H1 (cell line): ENCODE measurements around the gene CIRBP. TPM values are rescaled to one million over a fixed set of nuclear protein-coding genes. Genes with fewer than 3 reads are reported as not detected.
A peak's percentile ranks its signal among the peaks of the same experiment; 100 is the strongest.

ENCODE experiments used
- CTCF ChIA-PET: fragments of 300-600 bp; sonication (Branson Sonifier 250); formaldehyde crosslinking; loops from one replicate; lab custom pipeline; 2021; ENCODE audit not compliant: partially characterized antibody; lab: Charles Lee
- POLR2A ChIA-PET: fragments of 300-600 bp; sonication (Branson Sonifier 250); formaldehyde crosslinking; loops from one replicate; lab custom pipeline; 2021; ENCODE audit warnings: inconsistent platforms; ENCODE audit not compliant: partially characterized antibody; lab: Charles Lee
- DNase-seq, 2 experiments: peaks; one replicate each; pipeline versions ENCODE4 v3.0.0 to v3.0.0-alpha.2; 2010 to 2022; ENCODE audit warnings: low spot score in 2 of 2, low read depth in 1 of 2, mixed read lengths in 1 of 2
- FAIRE-seq: peaks from 2 replicates; lab custom pipeline; 2011; peaks lifted over from hg19 to GRCh38; lab: Jason Lieb, UNC
- H2AFZ ChIP-seq: 2 replicates; pipeline ENCODE4 v1.8.1; 2012; ENCODE audit warnings: low read length, inconsistent platforms
- H2AK5ac ChIP-seq: 2 replicates; pipeline ENCODE4 v1.6.1; 2013; ENCODE audit warnings: low read depth, low read length
- H2BK120ac ChIP-seq: replicated peaks from 2 replicates; pipeline ENCODE3; 2013; ENCODE audit warnings: low read depth, low read length, inconsistent platforms
- H2BK12ac ChIP-seq: 2 replicates; pipeline ENCODE4 v1.6.1; 2013; ENCODE audit warnings: low read depth, low read length
- H2BK15ac ChIP-seq: 2 replicates; pipeline ENCODE4 v1.6.1; 2013; ENCODE audit warnings: low read length
- H2BK20ac ChIP-seq: 2 replicates; pipeline ENCODE4 v1.6.1; 2013; ENCODE audit warnings: low read length
- H2BK5ac ChIP-seq: 2 replicates; pipeline ENCODE4 v1.6.1; 2013; ENCODE audit warnings: low read depth, low read length
- H3K14ac ChIP-seq: 2 replicates; pipeline ENCODE4 v1.6.1; 2013; ENCODE audit warnings: inconsistent platforms; ENCODE audit not compliant: insufficient read length
- H3K18ac ChIP-seq: 2 replicates; pipeline ENCODE4 v1.6.1; 2013; ENCODE audit warnings: low read length; ENCODE audit errors: extremely low read depth
- H3K23ac ChIP-seq: 2 replicates; pipeline ENCODE4 v1.6.1; 2013; ENCODE audit warnings: inconsistent platforms; ENCODE audit not compliant: insufficient read length
- H3K23me2 ChIP-seq: 2 replicates; pipeline ENCODE4 v1.6.1; 2013; ENCODE audit warnings: low read depth, low read length
- H3K27ac ChIP-seq: 2 replicates; pipeline ENCODE4 v1.6.1; 2011; ENCODE audit warnings: low read depth, low read length, inconsistent platforms
- H3K27me3 ChIP-seq, 4 experiments: replicated peaks in 1 of 4; 1 replicate in 1 of 4; 2 replicates in 3 of 4; pipeline versions ENCODE4 v1.6.1 to v1.8.1; 2011 to 2013; ENCODE audit warnings: low read length in 3 of 4, mild to moderate bottlenecking in 3 of 4, inconsistent platforms in 2 of 4, mixed read lengths in 2 of 4, moderate library complexity in 1 of 4; ENCODE audit not compliant: control insufficient read depth in 3 of 4, insufficient read depth in 3 of 4; ENCODE audit errors: extremely low read depth in 1 of 4
- H3K36me3 ChIP-seq, 4 experiments: 2 replicates each; pipeline versions ENCODE4 v1.6.1 to v1.8.1; 2011 to 2013; ENCODE audit warnings: mild to moderate bottlenecking in 4 of 4, low read length in 3 of 4, moderate library complexity in 2 of 4, control low read depth in 1 of 4, inconsistent platforms in 1 of 4; ENCODE audit not compliant: insufficient read depth in 4 of 4, control insufficient read depth in 2 of 4
- H3K4ac ChIP-seq: replicated peaks from 2 replicates; pipeline ENCODE3; 2013; ENCODE audit warnings: low read length, low read depth, mixed read lengths, inconsistent platforms; ENCODE audit not compliant: insufficient read length
- H3K4me1 ChIP-seq, 4 experiments: replicated peaks in 1 of 4; 1 replicate in 1 of 4; 2 replicates in 3 of 4; pipeline versions ENCODE4 v1.6.1 to v1.8.1; 2011 to 2013; ENCODE audit warnings: low read length in 3 of 4, inconsistent platforms in 2 of 4, mixed read lengths in 1 of 4; ENCODE audit not compliant: insufficient read depth in 4 of 4, control insufficient read depth in 3 of 4
- H3K4me2 ChIP-seq, 2 experiments: 2 replicates each; pipeline versions ENCODE4 v1.6.1 to v1.8.1; 2011 to 2013; ENCODE audit warnings: low read depth in 2 of 2, low read length in 2 of 2, control low read depth in 1 of 2, inconsistent platforms in 1 of 2, mild to moderate bottlenecking in 1 of 2; ENCODE audit not compliant: insufficient read depth in 1 of 2
- H3K4me3 ChIP-seq, 4 experiments: fragments of 200-600, 300-600 bp in 1 of 4; sonication (generic), shearing (Covaris generic), sonication (Bioruptor Twin) in 1 of 4; 2 replicates each; pipeline versions ENCODE4 v1.5.1 to v1.8.1; 2011 to 2016; ENCODE audit warnings: low read length in 4 of 4, low read depth in 3 of 4, control low read depth in 2 of 4, inconsistent platforms in 2 of 4, mild to moderate bottlenecking in 2 of 4, mixed read lengths in 1 of 4, moderate library complexity in 1 of 4; ENCODE audit not compliant: insufficient read depth in 2 of 4; ENCODE audit errors: extremely low read depth in 1 of 4
- H3K56ac ChIP-seq: replicated peaks from 2 replicates; pipeline ENCODE3; 2013; ENCODE audit warnings: low read depth, mild to moderate bottlenecking, mixed read lengths, low read length, inconsistent platforms; ENCODE audit not compliant: insufficient read length
- H3K79me1 ChIP-seq: 2 replicates; pipeline ENCODE4 v1.6.1; 2013; ENCODE audit warnings: low read depth, low read length, control low read depth
- H3K79me2 ChIP-seq, 2 experiments: 2 replicates each; pipeline versions ENCODE4 v1.6.1 to v1.8.1; 2012 to 2013; ENCODE audit warnings: low read length in 2 of 2, mild to moderate bottlenecking in 2 of 2, inconsistent platforms in 1 of 2; ENCODE audit not compliant: insufficient read depth in 2 of 2, control insufficient read depth in 1 of 2
- H3K9ac ChIP-seq, 4 experiments: replicated peaks in 1 of 4; 1 replicate in 1 of 4; 2 replicates in 3 of 4; pipeline versions ENCODE4 v1.6.1 to v1.8.1; 2011 to 2013; ENCODE audit warnings: low read depth in 3 of 4, low read length in 3 of 4, control low read depth in 2 of 4, mild to moderate bottlenecking in 2 of 4, moderate library complexity in 2 of 4, inconsistent platforms in 1 of 4; ENCODE audit errors: extremely low read depth in 1 of 4
- H3K9me3 ChIP-seq, 2 experiments: 2 replicates each; pipeline versions ENCODE4 v1.6.1 to v1.8.1; 2012 to 2013; ENCODE audit warnings: mild to moderate bottlenecking in 2 of 2, moderate library complexity in 2 of 2, control low read depth in 1 of 2, inconsistent platforms in 1 of 2, low read depth in 1 of 2, low read length in 1 of 2, mixed read lengths in 1 of 2; ENCODE audit not compliant: insufficient read depth in 2 of 2
- H4K20me1 ChIP-seq, 2 experiments: replicated peaks in 1 of 2; 2 replicates each; pipeline versions ENCODE3 to v1.8.1; 2011 to 2013; ENCODE audit warnings: inconsistent platforms in 2 of 2, low read length in 2 of 2, mild to moderate bottlenecking in 1 of 2; ENCODE audit not compliant: insufficient read depth in 2 of 2, control insufficient read depth in 1 of 2
- H4K5ac ChIP-seq: 2 replicates; pipeline ENCODE4 v1.6.1; 2013; ENCODE audit warnings: low read length, low read depth, mixed read lengths, inconsistent platforms; ENCODE audit not compliant: insufficient read length
- H4K8ac ChIP-seq: 2 replicates; pipeline ENCODE4 v1.8.0; 2013; ENCODE audit warnings: mild to moderate bottlenecking, moderate library complexity, low read length, inconsistent platforms; ENCODE audit not compliant: insufficient read depth; ENCODE audit errors: extremely low read depth
- H4K91ac ChIP-seq: replicated peaks from 2 replicates; pipeline ENCODE3; 2013; ENCODE audit warnings: low read length, mixed read lengths, inconsistent platforms; ENCODE audit not compliant: insufficient read length
- CBX5 ChIP-seq: fragments of 300-800, 300-1000 bp; sonication (generic); IDR thresholded peaks from 2 replicates; pipeline ENCODE4 v1.7.1; 2016; ENCODE audit warnings: antibody characterized with exemption, low read length, low read depth
- CEBPB ChIP-seq: IDR thresholded peaks from 2 replicates; pipeline ENCODE4 v1.6.1; 2012; ENCODE audit warnings: low read depth, low read length
- POLR2AphosphoS5 ChIP-seq: IDR thresholded peaks from 2 replicates; pipeline ENCODE4 v1.6.1; 2011; ENCODE audit warnings: low read depth, low read length
- RAD21 ChIP-seq, 2 experiments: IDR thresholded peaks in 1 of 2; conservative IDR thresholded peaks in 1 of 2; 2 replicates each; pipeline ENCODE4 v1.6.1; 2011; ENCODE audit warnings: low read depth in 2 of 2, low read length in 2 of 2, improper control_type of control experiment in 1 of 2, inconsistent platforms in 1 of 2, mild to moderate bottlenecking in 1 of 2, moderate library complexity in 1 of 2
- SAP30 ChIP-seq: fragments of 300-600 bp; sonication (generic); IDR thresholded peaks from 2 replicates; pipeline ENCODE4 v1.7.1; 2012; ENCODE audit warnings: low read length, moderate library complexity, mild to moderate bottlenecking, inconsistent platforms; ENCODE audit not compliant: insufficient read depth, insufficient replicate concordance
- SIN3A ChIP-seq, 2 experiments: IDR thresholded peaks in 1 of 2; conservative IDR thresholded peaks in 1 of 2; 2 replicates each; pipeline ENCODE4 v1.6.1; 2011 to 2012; ENCODE audit warnings: low read length in 2 of 2, improper control_type of control experiment in 1 of 2, low read depth in 1 of 2, mild to moderate bottlenecking in 1 of 2
- TCF12 ChIP-seq: IDR thresholded peaks from 2 replicates; pipeline ENCODE4 v1.6.1; 2011; ENCODE audit warnings: low read depth, mild to moderate bottlenecking, low read length
- YY1 ChIP-seq: IDR thresholded peaks from 2 replicates; pipeline ENCODE4 v1.6.1; 2011; ENCODE audit warnings: low read depth, mild to moderate bottlenecking, low read length
- ZNF274 ChIP-seq: IDR thresholded peaks from 2 replicates; pipeline ENCODE4 v1.7.0; 2012; ENCODE audit warnings: low read length, borderline replicate concordance; ENCODE audit errors: extremely low read depth
- WGBS, 2 experiments: shearing (Covaris generic) in 1 of 2; methylation state at CpG; one replicate each; pipeline versions ENCODE4 v1.1.6 to v1.1.7; 2013 to 2015; ENCODE audit warnings: low lambda C conversion rate in 2 of 2, mixed read lengths in 2 of 2, inconsistent platforms in 1 of 2, low coverage in 1 of 2, missing lambda C conversion rate in 1 of 2; ENCODE audit not compliant: insufficient replicate concordance in 2 of 2, insufficient coverage in 1 of 2, insufficient read length in 1 of 2; ENCODE audit errors: extremely low coverage in 1 of 2, missing lambda C conversion rate in 1 of 2; 5-methylcytosine and 5-hydroxymethylcytosine counted together
- polyA plus RNA-seq, 7 experiments: library from polyadenylated mRNA; depleted of rRNA in 3 of 7; stranded (reverse) in 5 of 7; unstranded in 2 of 7; fragments of >200 nt in 5 of 7; fragments of 200-250 nt in 2 of 7; gene quantifications; 1 replicate in 5 of 7; 2 replicates in 1 of 7; 4 replicates in 1 of 7; pipeline versions ENCODE4 v1.2.1 to v1.2.3, GENCODE V29; 2011 to 2013; ENCODE audit warnings: missing spikeins in 2 of 7, mixed read lengths in 2 of 7
- total RNA-seq: library from RNA; stranded (reverse); fragmentation: NEBNext Ultra II Directional; extraction: Animal tissue kit (Norgen Biotek cat#: 25700); gene quantifications from 2 replicates; pipeline ENCODE4 v1.2.1, GENCODE V29; 2021
- TF ChIP-seq, protein P1 (sequence below): IDR thresholded peaks from 2 replicates; pipeline ENCODE4 v1.6.1; 2011; ENCODE audit warnings: low read length, improper control_type of control experiment

Gene CIRBP
- total and polyA plus RNA-seq, 2 of the 8 experiments (the other 6 are each of a cell fraction or from before 2014, with no cell fraction given), result 175 to 199 TPM

DNA sequence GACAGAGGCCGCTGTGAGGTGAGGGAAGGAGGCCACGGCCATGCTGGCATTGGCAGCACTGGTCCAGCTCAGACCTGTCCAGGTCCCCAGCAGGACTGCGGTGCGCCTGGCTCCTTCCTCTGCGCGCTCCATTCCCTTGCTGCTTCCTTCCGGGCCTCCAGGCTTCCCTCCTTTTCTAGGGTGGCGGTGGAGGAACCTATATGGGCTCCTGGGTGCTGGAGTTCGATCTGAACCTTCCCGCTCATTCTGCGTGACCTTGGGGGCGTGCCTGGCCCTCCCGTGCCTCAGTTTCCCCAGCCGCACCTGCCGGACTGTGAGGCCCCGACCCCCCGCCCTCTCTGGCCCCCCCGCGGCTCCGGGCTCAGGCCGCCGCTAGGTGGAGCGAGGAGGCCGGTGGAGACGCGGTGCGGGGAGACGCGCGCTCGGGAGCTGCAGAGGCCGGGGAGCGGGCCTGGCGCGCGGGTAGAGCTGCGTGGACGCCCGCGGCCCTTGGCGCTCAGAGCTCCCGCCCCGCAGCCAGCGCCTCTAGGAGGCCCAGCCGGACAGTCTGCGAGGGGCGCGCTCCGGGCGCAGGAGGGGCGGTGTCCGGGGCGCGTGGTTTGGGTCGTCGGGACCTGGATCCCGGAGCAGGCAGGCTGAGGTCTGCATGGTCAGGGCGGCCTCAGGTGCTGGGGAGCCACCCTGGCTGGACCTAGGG, 46.5 kb downstream of the CIRBP start:
- Histone ChIP-seq H3K14ac (no peak overlapping the region), H3K36me3 (no peaks in the 10 kb centered on the region), H3K4me2 (peak overlapping the region; percentile 18 to 72; a peak in 3 of 4 replicates), H4K20me1 (no peaks in the 10 kb centered on the region), H3K18ac (no peak overlapping the region; the same call in 1 of the 2 replicates), H3K23ac (no peak overlapping the region), H3K27ac (no peak overlapping the region), H2BK20ac (no peak overlapping the region; the same call in 1 of the 2 replicates), H3K56ac (no peak overlapping the region), H4K8ac (peak overlapping the region; percentile 79; the same call in 1 of the 2 replicates), H4K91ac (no peak overlapping the region), H4K5ac (no peak overlapping the region), H2AFZ (no peak overlapping the region; the same call in 1 of the 2 replicates), H2BK15ac (no peak overlapping the region; the same call in 1 of the 2 replicates), H3K79me2 (no peaks in the 10 kb centered on the region), H2BK120ac (no peak overlapping the region), H2BK5ac (no peak overlapping the region), H2BK12ac (no peak overlapping the region), H3K9me3 (no peaks in the 10 kb centered on the region), H2AK5ac (no peak overlapping the region), H3K4me3 (peak overlapping the region in 3 of 4 experiments; percentile 27 to 56 (median 32); a peak in 4 of 8 replicates), H3K9ac (no peak overlapping the region; a peak in 1 of 7 replicates), H3K4ac (no peak overlapping the region), H3K4me1 (peaks cover 0 to 5% (median 0%) of the 10 kb centered on the region in 4 experiments; a peak in 3 of 7 replicates), H3K27me3 (peaks cover 0 to 12% (median 5%) of the 10 kb centered on the region in 4 experiments; a peak in 5 of 7 replicates), H3K23me2 (no peaks in the 10 kb centered on the region), H3K79me1 (no peaks in the 10 kb centered on the region)
- POLR2A ChIA-PET, result interaction anchor here (1.0 to 4.1 kb wide), 5 partner anchors 40 to 122 kb away, joined by 3 to 15 read pairs (median 4); partner anchors contain the start of genes CIRBP and FAM174C
- DNase-seq (peak in 1 of 2 experiments; percentile 87), FAIRE-seq (no peak)
- WGBS, 2 experiments, result 24% methylated on average over 21 of the region's 58 CpGs; no CpG with 5 or more reads in 1 of the 2 experiments
- CTCF ChIA-PET, result interaction anchor here (0.6 to 4.0 kb wide), 20 partner anchors 9 to 83 kb away, joined by 3 to 24 read pairs (median 4); no protein-coding TSS in a partner anchor
- TF ChIP-seq POLR2AphosphoS5 (no peak), SIN3A (conservative IDR thresholded peaks at IDR 0.05 in 1 of 2, IDR thresholded peaks at IDR 0.05 in 1 of 2; ENCODE audit: low read depth in 1 of 2, low read length in 2 of 2) (no peak), TCF12 (no peak), ZNF274 (no peak), RAD21 (IDR thresholded peaks at IDR 0.05 in 1 of 2, conservative IDR thresholded peaks at IDR 0.05 in 1 of 2; ENCODE audit: low read depth in 2 of 2, low read length in 2 of 2) (peak; percentile 56 to 77), YY1 (no peak), SAP30 (no peak), CEBPB (no peak), CBX5 (no peak)
- TF ChIP-seq, protein P1, sequence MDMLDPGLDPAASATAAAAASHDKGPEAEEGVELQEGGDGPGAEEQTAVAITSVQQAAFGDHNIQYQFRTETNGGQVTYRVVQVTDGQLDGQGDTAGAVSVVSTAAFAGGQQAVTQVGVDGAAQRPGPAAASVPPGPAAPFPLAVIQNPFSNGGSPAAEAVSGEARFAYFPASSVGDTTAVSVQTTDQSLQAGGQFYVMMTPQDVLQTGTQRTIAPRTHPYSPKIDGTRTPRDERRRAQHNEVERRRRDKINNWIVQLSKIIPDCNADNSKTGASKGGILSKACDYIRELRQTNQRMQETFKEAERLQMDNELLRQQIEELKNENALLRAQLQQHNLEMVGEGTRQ, result no peak
